Common myeloid progenitor, CD34-positive (primary cell): ENCODE data around the gene ALG1L2.
A peak's percentile ranks its signal among the peaks of the same experiment; 100 is the strongest.
"Not testable (repeated sequence)": the region's sequence is repeated elsewhere in the genome, so short reads cannot be mapped to it uniquely, and the experiment has no call there.

Source experiments
- CTCF ChIA-PET: fragments of 350-600 bp; sonication (Branson Sonifier 250); formaldehyde crosslinking; loops from one replicate; lab custom pipeline; 2021; ENCODE audit warnings: antibody characterized with exemption; lab: Charles Lee
- POLR2A ChIA-PET: fragments of 350-600 bp; sonication (Branson Sonifier 250); formaldehyde crosslinking; loops from one replicate; lab custom pipeline; 2021; ENCODE audit warnings: antibody characterized with exemption; lab: Charles Lee
- DNase-seq, 3 donors: peaks; one replicate each; pipeline versions ENCODE4 v3.0.0 to v3.0.0-alpha.2; 2013
- H3K27ac ChIP-seq, 2 experiments: 1 replicate in 1 of 2; 2 replicates in 1 of 2; pipeline ENCODE4 v1.7.0; 2013; ENCODE audit warnings: inconsistent platforms in 2 of 2, low read length in 2 of 2, mild to moderate bottlenecking in 2 of 2, low read depth in 1 of 2, moderate library complexity in 1 of 2; ENCODE audit not compliant: severe bottlenecking in 2 of 2, insufficient read depth in 1 of 2, poor library complexity in 1 of 2
- H3K27me3 ChIP-seq, 5 experiments: replicated peaks in 2 of 5; 1 replicate in 3 of 5; 2 replicates in 2 of 5; pipeline versions ENCODE4 v1.6.1 to v1.7.0; 2013; ENCODE audit warnings: low read length in 4 of 5, mild to moderate bottlenecking in 2 of 5, moderate library complexity in 2 of 5, inconsistent platforms in 1 of 5; ENCODE audit not compliant: insufficient read depth in 5 of 5, control insufficient read depth in 4 of 5
- H3K36me3 ChIP-seq, 4 experiments: 1 replicate in 2 of 4; 2 replicates in 2 of 4; pipeline versions ENCODE4 v1.6.1 to v1.7.0; 2013; ENCODE audit warnings: low read length in 3 of 4, control low read depth in 1 of 4, mild to moderate bottlenecking in 1 of 4; ENCODE audit not compliant: control insufficient read depth in 4 of 4, insufficient read depth in 4 of 4
- H3K4me1 ChIP-seq, 4 experiments: 1 replicate in 3 of 4; 2 replicates in 1 of 4; pipeline versions ENCODE4 v1.6.1 to v1.7.1; 2013; ENCODE audit warnings: low read length in 3 of 4, mild to moderate bottlenecking in 3 of 4, control low read depth in 1 of 4, inconsistent platforms in 1 of 4, moderate library complexity in 1 of 4; ENCODE audit not compliant: control insufficient read depth in 4 of 4, insufficient read depth in 4 of 4; ENCODE audit errors: control extremely low read depth in 1 of 4
- H3K4me3 ChIP-seq, 7 experiments: 1 replicate in 4 of 7; 2 replicates in 3 of 7; pipeline versions ENCODE4 v1.5.1 to v1.7.0; 2013; ENCODE audit warnings: mild to moderate bottlenecking in 7 of 7, low read length in 6 of 7, moderate library complexity in 6 of 7, inconsistent platforms in 2 of 7, low read depth in 2 of 7, control low read depth in 1 of 7; ENCODE audit not compliant: insufficient read depth in 4 of 7, control insufficient read depth in 1 of 7; ENCODE audit errors: extremely low read depth in 1 of 7
- H3K9me3 ChIP-seq, 5 experiments: 1 replicate in 4 of 5; 2 replicates in 1 of 5; pipeline versions ENCODE4 v1.6.1 to v1.7.1; 2013; ENCODE audit warnings: low read length in 4 of 5, mild to moderate bottlenecking in 2 of 5, inconsistent platforms in 1 of 5, low read depth in 1 of 5, moderate library complexity in 1 of 5; ENCODE audit not compliant: control insufficient read depth in 4 of 5, insufficient read depth in 2 of 5; ENCODE audit errors: control extremely low read depth in 1 of 5
- WGBS: methylation state at CpG from one replicate; pipeline ENCODE4 v1.1.5; 2013; ENCODE audit not compliant: insufficient coverage; 5-methylcytosine and 5-hydroxymethylcytosine counted together

Gene ALG1L2

DNA sequence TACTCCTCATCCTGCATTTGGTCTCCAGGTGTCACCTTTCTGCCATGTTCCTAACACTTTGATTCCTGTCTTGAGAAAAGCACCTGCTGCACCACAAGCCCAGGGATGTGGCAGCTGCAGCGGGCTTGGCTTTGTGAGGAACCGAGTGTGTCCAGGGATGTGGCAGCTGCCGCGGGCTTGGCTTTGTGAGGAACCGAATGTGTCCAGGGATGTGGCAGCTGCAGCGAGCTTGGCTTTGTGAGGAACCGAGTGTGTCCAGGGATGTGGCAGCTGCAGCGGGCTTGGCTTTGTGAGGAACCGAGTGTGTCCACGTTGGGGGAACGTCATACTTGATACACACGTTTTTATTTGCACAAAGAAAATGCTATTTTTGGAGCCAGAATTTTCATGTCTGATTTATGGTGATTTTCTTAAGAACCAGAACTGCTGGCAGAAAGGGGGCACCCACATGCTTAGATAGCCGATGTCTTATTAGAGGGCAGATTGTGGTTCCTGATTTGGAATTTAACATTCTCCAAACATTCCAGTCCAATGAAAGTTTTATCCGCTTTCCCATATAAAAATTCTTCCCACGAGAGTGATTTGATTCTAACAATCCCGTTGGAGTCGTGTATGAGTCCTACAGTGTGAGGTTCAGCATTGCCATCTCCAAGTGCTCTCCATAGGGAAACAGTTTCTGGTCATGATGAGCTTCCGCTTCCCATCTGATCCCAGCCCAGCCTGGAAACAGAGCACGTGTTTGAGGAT is 17.2 kb downstream of the ALG1L2 start:
- H3K9me3 ChIP-seq, H3K27ac ChIP-seq, H3K4me3 ChIP-seq, POLR2A ChIA-PET, DNase-seq, H3K27me3 ChIP-seq, H3K36me3 ChIP-seq: not testable (repeated sequence)
- CTCF ChIA-PET, result interaction anchor here (0.8 to 10.6 kb wide), 6 partner anchors 8 to 157 kb away, joined by 3 to 104 read pairs (median 4); no protein-coding TSS in a partner anchor
- H3K4me1 ChIP-seq, result peaks cover 0 to 33% (median 17%) of the 10 kb centered on the region in 4 experiments
- WGBS, result 92% methylated on average over 5 of the region's 19 CpGs

DNA sequence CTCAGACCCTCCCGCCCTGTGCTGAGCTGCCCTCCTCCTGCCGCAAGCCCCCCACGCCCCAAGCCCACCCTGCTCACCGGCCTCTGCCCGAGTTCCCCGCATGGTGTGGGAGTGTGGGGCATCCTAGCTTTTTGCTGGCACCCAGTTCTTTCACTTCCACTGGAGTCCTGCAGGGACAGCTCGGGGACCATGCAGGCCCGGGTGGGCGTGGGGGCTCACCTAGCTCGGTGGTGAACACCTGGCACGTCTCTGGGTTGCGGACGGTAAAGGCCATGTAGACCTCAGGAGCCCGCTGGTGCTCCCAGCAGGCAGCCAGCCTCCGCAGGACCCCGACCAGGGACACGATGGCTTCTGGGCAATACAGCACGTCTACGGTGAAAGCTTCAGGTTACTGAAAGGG is 20.9 kb downstream of the ALG1L2 start:
- POLR2A ChIA-PET, DNase-seq, H3K4me3 ChIP-seq, H3K27ac ChIP-seq, H3K36me3 ChIP-seq, H3K27me3 ChIP-seq, H3K9me3 ChIP-seq, H3K4me1 ChIP-seq: not testable (repeated sequence)
- 96% methylated on average over 15 of the region's 19 CpGs for WGBS
- CTCF ChIA-PET, result interaction anchor here (1.3 kb wide), 1 partner anchor 161 kb away, joined by 5 read pairs; no protein-coding TSS in a partner anchor

DNA sequence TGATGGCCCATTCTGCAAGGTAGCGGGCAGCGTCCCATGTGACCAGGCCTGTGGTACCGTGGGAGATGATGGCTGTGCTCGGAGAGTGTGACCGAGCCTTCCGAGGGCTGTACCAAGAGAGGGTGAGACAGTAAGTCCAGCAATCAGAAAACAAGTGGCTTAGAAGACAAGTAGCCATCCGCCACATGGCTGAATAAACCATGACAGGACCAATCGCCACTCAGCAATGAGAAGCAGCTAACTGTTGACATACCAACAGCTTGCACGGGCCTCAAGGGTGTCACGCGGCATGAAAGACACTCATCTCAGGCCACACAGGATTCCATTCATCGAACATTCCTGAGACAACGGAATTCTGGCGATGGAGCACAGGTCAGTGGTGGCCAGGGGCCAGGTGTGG is 22.6 kb downstream of the ALG1L2 start:
- CTCF ChIA-PET, result interaction anchor here (4.4 kb wide), 1 partner anchor 162 kb away, joined by 62 read pairs; no protein-coding TSS in a partner anchor
- DNase-seq, H3K4me3 ChIP-seq, H3K9me3 ChIP-seq, H3K4me1 ChIP-seq, POLR2A ChIA-PET, H3K27ac ChIP-seq, H3K36me3 ChIP-seq, H3K27me3 ChIP-seq: not testable (repeated sequence)
- WGBS, result 97% methylated on average over 8 of the region's 14 CpGs

DNA sequence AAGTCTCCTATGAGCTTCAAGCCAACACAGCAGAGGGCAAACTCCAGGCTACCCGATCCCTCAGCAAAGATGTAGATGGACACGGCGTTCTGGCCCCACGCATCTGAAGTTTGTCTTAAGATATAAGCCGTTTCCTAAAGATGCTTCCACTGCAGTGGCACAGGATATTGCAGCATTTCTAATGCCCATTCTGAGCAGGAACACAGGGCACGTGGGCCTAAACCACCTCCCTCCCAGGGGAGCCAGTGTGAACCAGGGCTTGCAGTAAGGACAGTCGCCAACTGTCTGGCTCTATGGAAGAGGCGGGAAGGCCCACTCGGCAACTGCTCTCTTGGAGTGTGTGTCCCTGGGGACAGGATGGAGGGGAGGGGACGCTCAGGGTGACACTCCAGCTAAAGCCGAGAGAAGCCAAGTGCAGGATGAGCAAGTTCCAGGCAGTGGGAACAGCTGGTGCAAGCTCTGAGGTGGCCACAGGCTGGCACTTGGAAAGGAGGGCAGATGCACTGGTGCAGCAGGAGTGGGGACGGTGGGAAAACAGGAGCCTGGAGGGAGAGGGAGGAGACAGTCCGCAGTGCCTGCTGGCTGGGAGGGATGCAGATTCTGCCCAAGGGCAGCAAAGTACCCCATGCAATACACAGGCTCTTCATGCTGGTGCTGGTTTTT is 25.8 kb downstream of the ALG1L2 start:
- WGBS, result 50% methylated on average over 1 of the region's 13 CpGs
- H3K36me3 ChIP-seq, POLR2A ChIA-PET, H3K27me3 ChIP-seq, H3K27ac ChIP-seq, DNase-seq, H3K9me3 ChIP-seq, H3K4me3 ChIP-seq: not testable (repeated sequence)
- peaks cover 0 to 11% (median 5%) of the 10 kb centered on the region in 4 experiments for H3K4me1 ChIP-seq
- CTCF ChIA-PET, result interaction anchor here (1.5 to 4.4 kb wide), 4 partner anchors 17 to 165 kb away, joined by 3 to 62 read pairs (median 7); partner anchors contain the start of gene ALG1L2

DNA sequence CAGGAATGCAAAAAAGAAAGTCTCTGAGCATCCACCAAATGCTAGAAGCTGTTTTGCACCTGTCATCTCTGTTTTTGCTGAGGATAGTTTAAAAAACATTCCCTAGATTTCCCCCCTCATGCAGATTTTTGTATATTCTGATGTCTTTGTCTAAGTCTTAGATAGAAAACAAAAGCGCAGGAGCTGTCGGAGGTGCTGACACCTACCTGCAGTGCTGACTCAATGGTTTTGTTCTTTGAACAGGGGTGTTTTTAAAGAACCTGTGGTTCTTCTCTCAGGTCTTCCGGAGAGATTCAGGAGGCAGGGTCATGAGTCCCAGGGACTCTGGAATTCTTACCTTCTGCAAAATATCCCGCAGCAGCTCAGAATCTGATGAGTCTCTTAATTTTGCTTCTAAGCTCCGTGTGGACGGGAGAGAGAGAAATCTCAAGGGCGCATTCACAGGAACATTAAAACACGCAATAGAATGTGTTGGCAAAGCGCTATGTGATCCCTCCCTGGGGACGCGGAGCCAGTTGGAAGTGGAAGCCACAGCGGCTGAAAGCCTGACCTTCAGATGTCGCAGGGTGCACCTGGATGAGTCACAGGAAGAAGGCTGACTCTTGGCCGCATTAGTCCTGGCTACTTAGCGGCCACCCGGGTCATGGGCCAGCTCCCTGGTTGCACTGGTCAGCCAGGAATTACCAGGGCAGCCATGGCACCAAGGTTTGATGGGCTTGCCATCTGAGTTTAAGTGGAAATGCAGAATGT is 27.4 kb downstream of the ALG1L2 start:
- DNase-seq, H3K4me3 ChIP-seq, H3K9me3 ChIP-seq, H3K27me3 ChIP-seq, H3K27ac ChIP-seq, POLR2A ChIA-PET, CTCF ChIA-PET, H3K36me3 ChIP-seq: not testable (repeated sequence)
- 96% methylated on average over 11 of the region's 16 CpGs for WGBS
- peaks cover 0 to 13% (median 6%) of the 10 kb centered on the region in 4 experiments for H3K4me1 ChIP-seq

DNA sequence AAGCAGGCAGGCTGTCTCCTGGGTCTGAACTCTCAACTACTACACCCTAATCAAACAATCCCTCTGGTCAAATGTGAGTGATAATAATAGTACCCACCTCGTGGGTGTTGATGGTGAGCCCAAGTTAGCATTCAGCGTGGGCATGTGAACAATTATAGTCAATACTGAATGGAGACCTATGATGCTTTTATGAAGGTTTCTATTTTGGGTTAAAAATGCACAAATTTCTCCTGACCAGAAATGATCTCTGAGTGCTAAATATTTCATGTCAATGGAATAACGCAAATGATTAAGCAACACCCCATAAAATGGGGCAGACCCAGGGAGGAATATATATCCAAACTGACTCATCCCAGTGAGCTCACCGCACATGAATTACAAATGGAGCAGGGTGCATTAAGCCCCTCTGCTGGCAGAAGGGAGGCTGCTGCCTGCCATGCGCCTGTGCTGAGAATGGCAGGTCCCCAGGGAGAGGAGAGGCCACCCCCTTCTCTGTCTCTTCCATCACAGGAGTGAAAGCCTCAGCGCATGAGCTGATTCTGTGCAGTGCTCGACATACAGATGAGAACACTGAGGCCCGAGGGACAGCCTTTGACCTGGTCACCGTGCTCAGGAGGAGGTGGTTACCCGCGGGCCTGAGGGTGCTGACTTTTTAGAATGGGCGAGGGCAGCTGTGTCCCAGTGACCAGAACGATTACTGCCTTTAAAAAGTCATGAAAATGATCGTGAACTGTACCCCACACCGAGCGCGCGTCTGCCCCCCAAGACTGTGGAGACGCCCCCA is 28.9 kb downstream of the ALG1L2 start:
- Histone ChIP-seq H3K27ac (peak overlapping the region in 1 of 2 experiments; percentile 43), H3K4me3 (peak overlapping the region; percentile 61 to 84 (median 75)), H3K4me1 (peaks cover 0 to 13% (median 6%) of the 10 kb centered on the region in 4 experiments)
- H3K27me3 ChIP-seq, POLR2A ChIA-PET, H3K9me3 ChIP-seq, H3K36me3 ChIP-seq, CTCF ChIA-PET: not testable (repeated sequence)
- 5% methylated on average over 16 of the region's 19 CpGs for WGBS
- DNase-seq, result peak in 2 of 3 donors; percentile 35 to 46
